Thymus (tissue), 11 donors: ENCODE results near the gene NDUFS2. TPM values are rescaled to one million over a fixed set of nuclear protein-coding genes. Genes with fewer than 3 reads are reported as not detected.
A peak's percentile ranks its signal among the peaks of the same experiment; 100 is the strongest.
"Not testable (repeated sequence)": the region's sequence is repeated elsewhere in the genome, so short reads cannot be mapped to it uniquely, and the experiment has no call there.

Experiments used
- DNase-seq, 9 donors: peaks; one replicate each; pipeline ENCODE4 v3.0.0-alpha.2; 2013; ENCODE audit warnings: low spot score in 9 of 9, low read depth in 6 of 9, missing footprints in 1 of 9
- H3K27ac ChIP-seq, 2 donors: one replicate each; pipeline ENCODE4 v1.5.1; 2013; ENCODE audit warnings: control low read depth in 1 of 2, low read depth in 1 of 2, low read length in 1 of 2, mild to moderate bottlenecking in 1 of 2, moderate library complexity in 1 of 2
- H3K27me3 ChIP-seq, 2 donors: one replicate each; pipeline ENCODE4 v1.5.1; 2013; ENCODE audit warnings: low read length in 1 of 2; ENCODE audit not compliant: control insufficient read depth in 2 of 2, insufficient read depth in 1 of 2
- H3K36me3 ChIP-seq, 2 donors: one replicate each; pipeline ENCODE4 v1.5.1; 2013; ENCODE audit warnings: low read length in 1 of 2, mild to moderate bottlenecking in 1 of 2, moderate library complexity in 1 of 2; ENCODE audit not compliant: control insufficient read depth in 2 of 2, insufficient read depth in 2 of 2
- H3K4me1 ChIP-seq, 2 donors: one replicate each; pipeline ENCODE4 v1.5.1; 2013; ENCODE audit warnings: low read length in 2 of 2; ENCODE audit not compliant: control insufficient read depth in 2 of 2, insufficient read depth in 2 of 2
- H3K4me3 ChIP-seq, 2 donors: one replicate each; pipeline ENCODE4 v1.5.1; 2013; ENCODE audit warnings: low read length in 2 of 2, control low read depth in 1 of 2, mild to moderate bottlenecking in 1 of 2
- H3K9me3 ChIP-seq, 2 donors: one replicate each; pipeline ENCODE4 v1.5.1; 2013; ENCODE audit warnings: low read length in 1 of 2, mild to moderate bottlenecking in 1 of 2; ENCODE audit not compliant: control insufficient read depth in 2 of 2, insufficient read depth in 1 of 2
- WGBS: extraction: QIAGEN DNeasy Blood & Tissue Kit; methylation state at CpG from one replicate; pipeline ENCODE4 v1.1.7; 2013; 5-methylcytosine and 5-hydroxymethylcytosine counted together
- polyA plus RNA-seq: library from polyadenylated mRNA; stranded (reverse); fragments of 200-250 nt; gene quantifications from one replicate; pipeline ENCODE4 v1.2.3, GENCODE V29; 2013
- total RNA-seq: library from RNA; stranded (reverse); fragments of 120-200 nt; gene quantifications from one replicate; pipeline ENCODE4 v1.2.4, GENCODE V29; 2013
- donor health status: healthy.

The NDUFS2 gene
- total and polyA plus RNA-seq, 2 donors: 39.9 to 67.7 TPM

GRCh38 chr1:161220002-161220401, 17.8 kb downstream of the NDUFS2 start:
- Histone ChIP-seq H3K36me3 (peaks cover 0 to 4% of the 10 kb centered on the region in 2 donors), H3K9me3 (no peaks in the 10 kb centered on the region), H3K27ac (no peak overlapping the region), H3K4me1 (peaks cover 0 to 25% of the 10 kb centered on the region in 2 donors), H3K27me3 (no peaks in the 10 kb centered on the region), H3K4me3 (no peak overlapping the region)
- no peak for DNase-seq
- WGBS: 95% methylated on average over 5 of the region's 5 CpGs

GRCh38 chr1:161222175-161223019, 20.2 kb downstream of the NDUFS2 start:
- Histone ChIP-seq H3K27me3 (no peaks in the 10 kb centered on the region), H3K36me3 (no peaks in the 10 kb centered on the region), H3K4me3 (no peak overlapping the region), H3K9me3 (no peaks in the 10 kb centered on the region), H3K27ac (no peak overlapping the region), H3K4me1 (peaks cover 8 to 41% of the 10 kb centered on the region in 2 donors)
- no peak for DNase-seq
- WGBS: 97% methylated on average over 6 of the region's 6 CpGs

GRCh38 chr1:161223805-161224694, 21.9 kb downstream of the NDUFS2 start:
- no peaks in the 10 kb centered on the region for H3K9me3 ChIP-seq
- 96% methylated on average over 7 of the region's 7 CpGs for WGBS
- H3K36me3 ChIP-seq: peaks cover 8 to 10% of the 10 kb centered on the region in 2 donors
- no peak overlapping the region for H3K27ac ChIP-seq
- H3K4me1 ChIP-seq: peaks cover 8 to 33% of the 10 kb centered on the region in 2 donors
- H3K27me3 ChIP-seq: no peaks in the 10 kb centered on the region
- H3K4me3 ChIP-seq: no peak overlapping the region
- DNase-seq: no peak

- DNase-seq, H3K27ac ChIP-seq, H3K27me3 ChIP-seq, H3K4me3 ChIP-seq, H3K9me3 ChIP-seq: not testable (repeated sequence)
- 94% methylated on average over 13 of the region's 13 CpGs for WGBS
- Histone ChIP-seq H3K4me1 (peaks cover 8 to 30% of the 10 kb centered on the region in 2 donors), H3K36me3 (peaks cover 15 to 16% of the 10 kb centered on the region in 2 donors)
Observed at GRCh38 chr1:161224695-161225087, 22.5 kb downstream of the NDUFS2 start.

- Histone ChIP-seq H3K36me3 (peaks cover 15 to 21% of the 10 kb centered on the region in 2 donors), H3K9me3 (no peaks in the 10 kb centered on the region), H3K27me3 (no peaks in the 10 kb centered on the region), H3K4me1 (peaks cover 8 to 30% of the 10 kb centered on the region in 2 donors), H3K4me3 (no peak overlapping the region), H3K27ac (peak overlapping the region; percentile 72 to 79)
- 85% methylated on average over 7 of the region's 7 CpGs for WGBS
- DNase-seq: no peak
Observed at GRCh38 chr1:161225178-161225533, 23.0 kb downstream of the NDUFS2 start.

- Histone ChIP-seq H3K27ac (peak within 1 kb of the TSS; percentile 72 to 79), H3K27me3 (no peaks in the 10 kb centered on the region), H3K9me3 (no peaks in the 10 kb centered on the region), H3K36me3 (peaks cover 15 to 23% of the 10 kb centered on the region in 2 donors), H3K4me3 (peak within 1 kb of the TSS; percentile 54 to 68), H3K4me1 (peaks cover 8 to 30% of the 10 kb centered on the region in 2 donors)
- WGBS: 6% methylated on average over 16 of the region's 16 CpGs
- DNase-seq: peak; percentile 95 to 100 (median 98)
Observed at GRCh38 chr1:161225534-161226319, 23.6 kb downstream of the NDUFS2 start, which contains the start of gene TOMM40L. TOMM40L (plus strand) TSS chr1:161226060; CDS start chr1:161226490, 430 bp downstream.

GRCh38 chr1:161226320-161226711, 24.1 kb downstream of the NDUFS2 start:
- H3K27me3 ChIP-seq: no peaks in the 10 kb centered on the region
- peak overlapping the region; percentile 54 to 68 for H3K4me3 ChIP-seq
- peak in 1 of 9 donors; percentile 20 for DNase-seq
- H3K9me3 ChIP-seq: no peaks in the 10 kb centered on the region
- peak overlapping the region in 1 of 2 donors; percentile 1 for H3K27ac ChIP-seq
- peaks cover 8 to 30% of the 10 kb centered on the region in 2 donors for H3K4me1 ChIP-seq
- 10% methylated on average over 15 of the region's 15 CpGs for WGBS
- peaks cover 15 to 23% of the 10 kb centered on the region in 2 donors for H3K36me3 ChIP-seq

GRCh38 chr1:161226759-161227158, 24.6 kb downstream of the NDUFS2 start:
- Histone ChIP-seq H3K36me3 (peaks cover 15 to 23% of the 10 kb centered on the region in 2 donors), H3K9me3 (no peaks in the 10 kb centered on the region), H3K4me1 (peaks cover 8 to 30% of the 10 kb centered on the region in 2 donors), H3K27me3 (no peaks in the 10 kb centered on the region), H3K27ac (no peak overlapping the region), H3K4me3 (peak overlapping the region in 1 of 2 donors; percentile 54)
- no peak for DNase-seq
- 81% methylated on average over 3 of the region's 3 CpGs for WGBS
